ENCODE measurements around the gene JAKMIP2.
A peak's percentile ranks its signal among the peaks of the same experiment; 100 is the strongest.
"Not testable (repeated sequence)": the region's sequence is repeated elsewhere in the genome, so short reads cannot be mapped to it uniquely, and the experiment has no call there.

The JAKMIP2 gene

GRCh38 chr5:147601652-147602051 is 180.9 kb downstream of the JAKMIP2 start:
- no peak for DNase-seq (ENCODE audit: low read depth)

DNA sequence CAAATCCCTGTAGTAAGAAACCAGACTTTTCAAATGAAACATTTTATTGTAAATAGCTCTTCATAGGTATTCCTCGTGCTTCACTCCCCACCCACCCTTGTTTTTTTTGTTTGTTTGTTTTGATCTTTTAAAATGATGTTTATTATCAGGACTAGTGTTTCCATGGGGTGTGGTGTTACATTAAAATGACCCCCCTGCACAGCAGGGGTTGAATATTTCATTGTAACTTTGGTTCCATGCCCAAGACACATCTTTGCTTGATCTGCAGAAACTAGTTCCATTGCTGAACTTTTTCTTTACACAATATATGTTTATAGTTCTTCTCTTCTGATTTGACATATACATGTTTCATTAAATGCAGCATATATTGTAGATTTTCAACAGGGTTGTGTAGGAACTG is 191.4 kb downstream of the JAKMIP2 start:
- DNase-seq (ENCODE audit: low read depth), result no peak

DNA sequence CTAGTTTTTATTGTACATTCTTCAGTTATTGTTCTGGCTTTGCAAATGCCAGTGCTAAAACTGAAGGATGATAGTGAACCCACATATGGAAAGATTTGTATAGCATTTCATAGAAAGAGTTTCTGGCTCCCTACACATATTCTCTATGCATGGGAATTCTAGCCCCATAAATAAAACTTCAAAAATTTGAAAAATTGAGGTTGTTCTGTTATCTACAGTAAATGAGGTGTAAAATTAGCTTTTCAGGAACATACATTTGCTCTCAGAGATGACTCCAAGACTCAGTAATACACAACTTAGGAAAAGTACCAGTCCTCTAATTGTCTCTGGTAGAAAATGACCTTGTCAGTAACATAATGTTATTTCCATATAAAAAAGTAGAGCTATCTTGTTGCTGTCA is 192.4 kb downstream of the JAKMIP2 start:
- DNase-seq (ENCODE audit: low read depth), result no peak

- no peak for DNase-seq (ENCODE audit: low read depth)
Measured at GRCh38 chr5:147586832-147587231, 195.7 kb downstream of the JAKMIP2 start.

GRCh38 chr5:147586221-147586620 is 196.3 kb downstream of the JAKMIP2 start:
- DNase-seq (ENCODE audit: low read depth), result no peak

DNA sequence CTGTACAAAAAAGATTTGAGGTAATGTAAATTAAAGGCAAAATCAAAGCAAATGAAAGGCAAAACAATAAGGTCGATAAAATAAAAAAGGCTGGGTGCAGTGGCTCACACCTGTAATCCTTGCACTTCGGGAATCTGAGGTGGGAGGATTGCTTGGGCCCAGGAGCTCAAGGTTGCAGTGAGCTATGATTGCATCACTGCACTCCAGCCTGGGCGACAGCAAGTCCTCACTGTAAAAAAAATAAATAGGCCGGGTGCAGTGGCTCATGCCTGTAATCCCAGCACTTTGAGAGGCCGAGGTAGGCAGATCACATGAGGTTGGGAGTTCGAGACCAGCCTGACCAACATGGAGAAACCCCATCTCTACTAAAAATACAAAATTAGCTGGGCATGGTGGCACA is 200.3 kb downstream of the JAKMIP2 start:
- DNase-seq (ENCODE audit: low read depth), result not testable (repeated sequence)

DNA sequence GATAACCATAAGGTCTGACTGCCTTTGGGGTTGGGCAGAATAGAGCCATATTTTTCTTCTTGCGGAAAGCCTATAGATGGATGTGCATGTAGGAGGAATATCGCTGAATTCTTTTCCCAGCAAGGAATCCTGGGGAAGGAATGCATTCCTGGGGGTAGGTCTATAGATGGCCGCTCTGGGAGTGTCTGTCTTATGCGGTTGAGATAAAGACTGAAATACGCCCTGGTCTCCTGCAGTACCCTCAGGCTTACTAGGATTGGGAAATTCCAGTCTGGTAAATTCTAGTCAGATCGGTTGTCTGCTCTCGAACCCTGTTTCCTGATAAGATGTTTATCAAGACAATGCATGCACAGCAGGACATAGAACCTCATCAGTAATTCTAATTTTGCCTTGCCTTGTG is 202.1 kb downstream of the JAKMIP2 start:
- not testable (repeated sequence) for DNase-seq (ENCODE audit: low read depth)

DNA sequence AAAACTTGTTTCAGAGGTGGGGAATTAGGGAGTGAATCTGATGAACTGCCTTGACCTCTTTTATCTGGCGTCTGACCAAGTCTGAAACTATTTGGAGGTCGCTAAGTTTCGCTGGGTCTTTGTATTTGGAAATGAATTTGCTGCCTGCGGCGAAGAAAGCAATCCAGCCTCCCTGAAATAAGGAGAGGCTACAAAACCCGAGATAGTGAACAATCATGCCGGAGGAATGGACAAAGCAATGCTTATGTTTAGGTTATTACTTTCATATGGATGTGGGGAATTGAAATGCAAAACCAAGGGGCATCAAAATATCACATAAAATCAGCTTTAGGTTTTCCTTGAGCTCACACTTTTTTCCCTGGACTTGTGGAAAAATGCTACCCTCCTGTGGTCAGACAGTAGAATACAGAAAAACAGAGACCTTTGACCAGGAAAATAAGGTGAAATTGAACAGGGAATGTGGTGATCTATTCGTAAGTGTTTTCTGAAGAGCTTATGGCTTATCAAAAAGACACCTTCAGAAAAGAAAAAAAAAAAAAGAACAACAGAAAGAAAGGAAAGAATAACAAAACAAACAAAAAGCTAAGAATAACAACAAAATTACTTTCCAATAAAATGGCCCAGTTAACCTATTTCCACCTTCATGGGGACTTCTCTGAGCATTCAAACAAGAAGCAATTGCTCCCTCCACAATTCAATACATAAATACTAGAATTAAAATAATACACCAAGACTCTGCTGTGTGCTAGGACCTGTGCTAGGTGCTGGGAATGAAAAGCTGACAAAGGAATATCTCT is 204.1 kb downstream of the JAKMIP2 start:
- DNase-seq (ENCODE audit: low read depth), result peak; percentile 81

DNA sequence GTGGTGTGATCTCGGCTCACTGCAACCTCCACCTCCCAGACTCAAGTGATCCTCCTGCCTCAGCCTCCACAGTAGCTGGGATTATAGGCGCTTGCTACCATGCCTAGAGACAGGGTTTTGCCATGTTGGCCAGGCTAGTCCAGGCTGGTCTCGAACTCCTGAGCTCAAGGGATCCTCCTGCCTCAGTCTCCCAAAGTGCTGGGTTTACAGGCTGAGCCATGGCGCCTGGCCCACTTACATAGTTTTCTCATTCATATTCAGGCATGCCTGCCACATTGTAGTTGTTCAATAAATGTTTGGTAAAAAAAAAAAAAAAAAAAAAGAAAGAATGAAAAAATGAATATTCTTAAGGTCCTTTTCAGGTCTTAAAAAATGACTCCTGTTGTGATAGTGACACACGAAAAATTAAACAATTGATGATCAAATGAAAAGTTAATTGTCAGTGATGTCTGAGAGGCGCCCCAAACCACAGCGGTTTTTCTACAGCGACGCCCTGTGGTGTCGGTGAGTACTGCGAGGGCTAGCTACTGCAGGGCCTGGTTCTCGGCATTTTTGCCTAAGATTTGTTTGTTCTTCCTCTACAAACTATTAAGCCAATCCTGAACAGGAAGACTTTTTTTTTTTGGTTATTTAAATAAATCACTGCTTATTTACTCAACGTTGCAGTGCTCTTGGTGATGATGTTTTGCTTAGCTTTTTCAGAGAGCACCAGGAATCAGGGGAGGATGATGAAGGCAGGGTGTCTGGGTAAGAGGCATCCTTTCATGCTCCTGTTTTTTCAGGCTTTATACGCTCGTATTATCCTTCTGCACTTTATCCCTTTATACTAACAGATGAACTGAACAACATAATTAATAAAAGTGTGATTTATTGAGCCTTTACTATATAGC is 205.6 kb downstream of the JAKMIP2 start:
- DNase-seq (ENCODE audit: low read depth), result peak; percentile 62

DNA sequence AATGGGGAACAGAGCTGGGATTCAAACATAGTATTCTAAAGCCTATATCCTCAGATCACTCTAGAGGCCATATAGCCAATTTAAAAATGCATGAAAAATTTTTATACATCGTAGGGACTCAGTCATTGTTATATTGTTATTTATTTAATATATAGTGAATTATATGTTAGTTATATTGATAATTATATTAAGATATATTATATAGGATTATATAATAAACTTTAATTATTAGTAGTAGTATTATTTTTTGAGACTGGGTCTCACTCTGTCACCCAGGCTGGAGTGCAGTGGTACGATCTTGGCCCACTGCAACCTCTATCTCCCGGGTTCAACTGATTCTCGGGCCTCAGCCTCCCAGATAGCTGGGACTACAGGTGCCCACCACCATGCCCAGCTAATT is 206.9 kb downstream of the JAKMIP2 start:
- no peak for DNase-seq (ENCODE audit: low read depth)

DNA sequence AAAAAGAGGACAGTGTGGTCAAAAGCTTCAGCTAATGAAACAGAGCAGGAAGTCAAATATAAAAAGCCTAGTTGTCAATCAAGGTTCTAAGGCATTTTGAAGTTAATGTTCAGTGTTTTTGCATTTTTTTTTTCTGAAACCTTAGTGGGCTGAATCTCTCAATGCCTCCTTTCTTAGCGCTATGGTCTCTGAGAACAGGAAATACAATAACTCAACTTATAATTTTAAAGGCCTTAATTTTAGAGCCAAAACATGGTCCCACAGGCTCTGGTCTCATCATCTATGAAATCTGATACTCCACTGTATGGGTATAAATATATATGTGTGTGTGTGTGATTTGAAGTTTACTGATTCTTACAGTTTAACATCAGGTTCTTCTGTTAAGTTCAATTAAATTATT is 209.3 kb downstream of the JAKMIP2 start:
- DNase-seq (ENCODE audit: low read depth), result no peak

DNA sequence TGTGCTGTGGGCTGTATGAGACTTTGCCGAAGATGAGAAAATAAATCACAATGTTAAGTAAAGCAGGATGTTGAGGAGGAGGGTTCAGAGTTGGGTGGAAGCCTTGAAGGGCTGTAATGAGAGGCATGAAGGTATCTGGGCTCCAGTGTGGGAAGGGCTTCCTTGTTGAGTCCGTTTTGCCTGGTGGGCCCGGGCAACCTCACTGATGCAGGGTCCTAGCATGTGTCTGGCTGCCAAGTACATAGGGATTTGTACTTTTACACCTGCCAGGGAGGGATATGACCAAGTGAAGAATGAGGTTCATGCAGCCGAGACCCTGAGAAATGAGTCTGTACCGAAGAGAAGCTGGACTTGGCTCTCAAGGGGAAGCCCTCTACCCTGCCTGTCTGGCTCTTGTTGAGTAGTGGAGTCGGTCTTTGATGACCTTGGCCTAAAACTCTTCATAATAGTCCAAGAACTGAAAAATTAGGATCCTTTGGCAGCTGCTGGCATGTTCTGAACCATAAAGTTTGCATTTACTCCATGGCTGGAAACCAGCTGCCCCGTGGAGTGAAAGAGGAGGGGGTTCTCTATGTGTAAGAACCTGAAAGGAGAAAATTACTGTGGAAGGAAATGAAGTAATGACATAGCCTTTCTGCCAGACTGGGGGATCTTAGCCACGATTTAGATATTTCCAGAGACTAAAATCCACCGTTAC is 213.7 kb downstream of the JAKMIP2 start:
- DNase-seq (ENCODE audit: low read depth), result no peak

DNA sequence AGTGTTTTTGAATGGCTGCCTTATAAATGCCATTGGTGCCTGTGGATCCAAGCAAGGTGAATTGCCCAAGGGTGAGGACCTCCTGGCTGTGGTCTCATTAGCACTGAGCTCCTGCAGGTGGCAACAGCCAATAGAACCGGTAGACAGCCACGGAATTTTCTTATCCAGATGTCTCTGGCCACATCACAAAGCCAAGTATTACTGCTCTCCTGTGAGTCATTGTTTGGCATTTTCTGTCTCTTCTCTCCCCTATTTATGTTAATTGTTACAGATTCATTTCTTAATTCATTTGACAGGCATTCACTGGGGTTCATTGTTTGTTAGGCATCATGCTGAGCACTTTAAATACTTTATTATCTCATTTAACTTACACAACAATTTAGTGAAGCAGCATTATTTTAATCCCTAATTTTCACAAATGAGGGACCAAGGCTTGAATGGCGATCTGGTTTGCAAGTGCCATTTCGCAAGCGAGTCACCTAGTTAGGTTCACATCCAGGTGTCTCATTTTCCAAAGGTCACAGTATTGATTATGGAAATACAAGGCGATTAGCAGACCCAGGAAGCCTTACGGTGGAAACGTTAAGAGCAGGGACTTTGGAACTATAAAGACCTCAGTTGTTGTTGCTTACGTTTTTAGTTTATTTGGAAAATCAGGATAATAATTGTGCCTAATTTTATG is 214.5 kb downstream of the JAKMIP2 start:
- peak; percentile 51 for DNase-seq (ENCODE audit: low read depth)

DNA sequence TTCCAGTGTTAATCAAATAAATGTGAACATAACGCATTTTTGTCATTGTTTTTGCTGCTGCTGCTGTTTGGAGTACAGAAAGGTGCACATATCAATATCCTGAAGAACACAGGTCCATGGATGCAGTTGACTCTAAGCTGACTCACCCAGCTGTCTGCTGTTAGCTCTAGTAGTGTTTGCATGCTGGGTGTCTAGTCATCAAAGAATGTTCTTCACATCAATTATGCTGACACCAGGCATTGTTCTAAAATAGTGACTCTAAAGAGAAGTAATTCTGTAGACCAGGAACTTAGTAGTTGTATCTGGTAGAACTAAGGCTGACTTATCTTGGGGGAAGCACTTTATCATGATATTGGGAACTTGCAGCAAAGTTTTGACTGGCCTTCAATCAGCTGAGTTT is 217.0 kb downstream of the JAKMIP2 start:
- peak; percentile 78 for DNase-seq (ENCODE audit: low read depth)

DNA sequence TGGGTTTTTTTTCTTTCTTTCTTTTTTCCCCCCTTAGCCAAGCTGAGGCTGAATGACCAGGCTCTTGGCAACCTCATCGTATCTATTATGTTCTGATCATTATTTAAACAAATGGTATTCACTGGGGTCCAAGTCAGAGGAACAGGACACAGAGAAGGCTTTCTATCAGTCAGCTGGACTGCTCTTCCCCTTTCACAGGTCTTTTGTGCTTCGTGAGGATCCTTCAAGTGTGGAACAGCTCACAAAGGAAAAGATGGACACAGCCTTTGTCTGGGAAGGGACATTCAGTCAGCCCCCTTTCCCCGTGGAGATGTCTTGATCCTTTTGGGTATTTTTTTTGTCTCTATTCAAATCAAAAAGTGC is 218.4 kb downstream of the JAKMIP2 start:
- DNase-seq (ENCODE audit: low read depth), result no peak

DNA sequence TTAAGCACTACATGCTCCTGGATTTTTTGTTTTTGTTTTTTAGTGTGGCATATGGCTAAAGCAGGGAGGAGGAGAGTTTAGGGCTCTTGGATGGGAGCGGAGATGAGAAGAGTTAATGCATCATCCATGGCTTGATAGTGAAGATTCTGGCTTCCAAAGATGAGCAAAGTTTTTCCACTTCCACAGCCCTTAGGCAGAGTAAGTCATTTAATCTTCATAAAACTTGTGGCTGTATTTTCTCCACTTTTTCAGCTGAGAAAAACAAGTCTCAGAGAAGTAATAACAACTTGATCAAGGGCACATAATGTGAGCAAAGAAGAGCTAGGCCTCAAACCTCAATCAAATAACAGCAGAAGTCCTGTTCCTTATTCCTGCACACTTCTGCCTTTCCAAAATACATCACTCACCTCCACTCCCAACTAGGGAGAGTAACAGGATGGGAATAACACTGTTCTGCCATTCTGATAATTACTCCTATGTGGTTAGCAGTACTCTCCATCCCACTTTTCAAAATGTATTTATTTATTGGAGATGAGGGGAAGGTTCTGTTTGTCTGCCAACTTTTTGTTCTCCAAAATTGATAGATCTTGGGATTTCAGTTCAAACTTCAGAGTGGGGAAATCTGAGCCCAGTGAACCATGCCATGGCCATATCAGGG is 218.9 kb downstream of the JAKMIP2 start:
- DNase-seq (ENCODE audit: low read depth), result no peak

DNA sequence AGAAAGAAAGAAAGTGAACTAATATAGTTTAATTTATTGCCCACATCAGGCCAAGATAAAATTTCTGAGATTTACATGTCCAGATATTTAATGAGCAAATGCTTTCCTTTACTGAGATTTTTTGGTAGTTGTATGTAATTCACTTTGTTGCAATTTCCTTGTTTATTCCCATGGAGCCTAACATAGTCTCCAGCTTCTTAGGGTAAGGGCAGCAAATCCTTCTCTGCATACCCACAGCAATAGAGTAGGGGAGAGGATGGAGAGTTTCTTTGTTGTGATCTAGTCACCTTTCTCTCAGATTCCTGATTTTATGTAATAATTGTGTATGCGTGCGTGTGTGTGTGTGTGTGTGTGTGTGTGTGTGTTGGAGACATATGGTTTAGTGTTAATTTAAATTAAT is 221.1 kb downstream of the JAKMIP2 start:
- no peak for DNase-seq (ENCODE audit: low read depth)

DNA sequence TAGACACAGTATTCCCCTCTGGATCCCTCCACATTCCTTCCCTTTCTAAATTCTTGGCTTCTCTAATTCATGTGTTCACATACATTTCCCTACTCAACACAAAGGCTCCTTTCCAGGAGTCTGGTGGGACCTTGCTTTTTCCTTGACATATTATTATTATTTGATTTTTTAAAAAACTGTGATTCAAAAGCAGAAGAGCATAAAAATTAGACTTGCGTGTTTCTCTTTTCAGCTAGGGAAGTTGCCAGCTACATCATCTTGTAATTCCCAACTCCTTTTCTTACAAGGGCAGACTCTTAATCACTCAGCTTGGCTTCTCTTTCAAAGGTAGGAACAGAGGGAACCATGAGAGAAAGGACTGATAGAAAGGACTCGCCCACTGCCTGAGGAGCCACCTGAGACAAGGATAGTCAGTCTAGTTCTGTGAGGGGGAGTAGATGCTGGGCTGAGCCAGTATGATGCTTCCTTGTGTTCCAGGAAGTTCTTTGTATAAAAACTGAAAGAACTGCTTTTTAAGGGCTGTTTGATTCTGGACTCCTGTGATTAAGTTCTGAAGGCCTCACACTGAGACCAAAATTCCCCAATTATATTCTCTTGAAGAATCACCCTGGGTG is 221.7 kb downstream of the JAKMIP2 start:
- DNase-seq (ENCODE audit: low read depth), result no peak

GRCh38 chr5:147559749-147560148 is 222.8 kb downstream of the JAKMIP2 start:
- peak; percentile 22 for DNase-seq (ENCODE audit: low read depth)

GRCh38 chr5:147558826-147559225 is 223.7 kb downstream of the JAKMIP2 start:
- DNase-seq (ENCODE audit: low read depth), result peak; percentile 86
